ENCODE data around the gene RGS10. TPM values are rescaled to one million over a fixed set of nuclear protein-coding genes. Genes with fewer than 3 reads are reported as not detected.
"Not testable (repeated sequence)": the region's sequence is repeated elsewhere in the genome, so short reads cannot be mapped to it uniquely, and the experiment has no call there.

RGS10 gene
- total RNA-seq, 1 donor from 2014 or later = 10.5 TPM

DNA sequence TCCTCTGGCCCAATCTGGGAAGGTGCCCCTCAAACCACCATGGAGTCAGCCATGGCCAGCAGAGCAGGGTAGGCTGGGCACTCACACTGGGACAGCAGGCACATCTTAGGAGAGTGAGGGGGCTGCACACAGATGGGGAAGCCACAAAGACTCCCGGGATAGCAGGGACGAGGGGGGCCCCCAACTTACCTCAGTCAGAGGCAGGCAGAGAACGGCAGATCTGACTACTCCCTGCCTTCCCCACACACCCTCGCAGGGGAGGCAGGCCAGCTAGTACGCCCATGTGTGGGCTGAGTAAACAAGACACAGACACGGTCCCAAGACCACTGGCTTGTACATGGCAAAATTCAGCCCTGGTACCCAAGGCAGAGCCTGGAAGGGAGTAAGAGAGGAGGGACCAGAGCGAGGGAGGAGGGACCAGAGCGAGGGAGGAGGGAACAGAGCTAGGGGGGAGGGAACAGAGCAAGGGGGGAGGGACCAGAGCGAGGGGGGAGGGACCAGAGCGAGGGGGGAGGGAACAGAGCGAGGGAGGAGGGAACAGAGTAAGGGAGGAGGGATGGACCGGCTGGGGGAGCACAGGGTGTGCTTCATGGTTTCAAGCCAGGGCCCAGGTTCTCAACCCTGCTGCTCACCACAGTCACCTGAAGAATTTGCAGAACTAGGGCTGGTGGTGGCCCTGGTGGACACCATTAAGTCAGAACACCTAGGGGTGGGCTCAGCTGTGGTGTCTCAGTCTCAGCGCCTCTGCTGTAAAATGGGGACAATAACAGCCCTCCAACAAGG is 73.8 kb downstream of the RGS10 start:
- DNase-seq = no peak

DNA sequence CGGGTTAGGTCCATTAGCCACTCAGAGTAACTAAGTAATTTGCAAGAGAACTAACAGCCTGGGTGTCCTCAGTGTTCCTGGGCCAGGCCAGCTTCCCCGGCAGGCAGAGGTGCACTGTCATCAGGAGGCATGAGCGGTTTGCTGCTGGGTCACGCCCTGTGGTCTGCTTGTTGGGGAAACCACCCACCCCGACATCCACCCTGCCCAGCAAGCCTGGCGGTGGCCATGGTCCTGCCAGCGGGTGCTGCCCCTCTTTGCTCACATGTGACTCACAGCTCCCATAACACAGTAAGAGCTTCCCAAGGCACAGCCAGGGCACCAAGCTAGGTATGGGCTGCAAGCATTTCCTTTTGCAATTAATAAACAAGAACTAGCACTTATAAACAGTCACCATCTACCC is 75.9 kb downstream of the RGS10 start:
- DNase-seq = no peak

DNA sequence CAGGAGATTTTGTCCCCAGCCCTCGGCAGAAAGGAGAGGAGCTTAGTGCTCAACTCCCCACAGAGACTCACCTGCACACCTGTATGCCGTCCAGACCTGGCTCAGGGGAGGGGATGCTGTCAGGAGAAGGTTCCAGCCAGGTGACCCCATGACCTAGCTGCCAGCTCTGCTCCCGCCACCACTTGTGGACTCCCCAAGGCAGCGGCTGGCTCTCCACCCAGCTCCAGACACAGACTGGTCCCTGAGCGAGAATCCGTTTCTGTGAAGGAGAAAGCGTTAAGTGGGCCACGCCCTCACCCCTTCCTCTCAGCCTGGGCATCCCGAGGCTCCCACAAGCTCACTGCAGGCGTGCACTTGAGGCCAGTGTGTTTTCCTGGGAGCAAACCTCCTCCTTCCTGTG is 76.4 kb downstream of the RGS10 start:
- no peak for DNase-seq

DNA sequence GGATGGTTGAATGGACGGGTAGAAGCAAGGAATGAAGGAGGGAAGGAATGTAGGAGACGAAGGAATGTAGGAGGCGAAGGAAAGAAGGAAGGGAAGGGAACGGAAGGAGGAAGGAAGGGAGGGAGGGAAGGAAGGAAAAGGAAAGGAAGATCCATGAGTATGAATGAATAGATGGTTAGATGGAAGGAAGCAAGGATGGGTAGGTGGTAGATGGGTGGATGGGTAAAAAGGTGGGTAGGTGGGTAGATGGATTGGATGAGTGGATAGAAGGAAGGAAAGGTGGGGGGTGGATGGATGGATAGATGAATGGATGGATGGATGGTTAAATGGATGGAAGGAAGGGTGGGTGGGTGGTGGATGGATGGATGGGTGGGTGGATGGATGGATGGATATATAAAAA is 77.4 kb downstream of the RGS10 start:
- DNase-seq = no peak

DNA sequence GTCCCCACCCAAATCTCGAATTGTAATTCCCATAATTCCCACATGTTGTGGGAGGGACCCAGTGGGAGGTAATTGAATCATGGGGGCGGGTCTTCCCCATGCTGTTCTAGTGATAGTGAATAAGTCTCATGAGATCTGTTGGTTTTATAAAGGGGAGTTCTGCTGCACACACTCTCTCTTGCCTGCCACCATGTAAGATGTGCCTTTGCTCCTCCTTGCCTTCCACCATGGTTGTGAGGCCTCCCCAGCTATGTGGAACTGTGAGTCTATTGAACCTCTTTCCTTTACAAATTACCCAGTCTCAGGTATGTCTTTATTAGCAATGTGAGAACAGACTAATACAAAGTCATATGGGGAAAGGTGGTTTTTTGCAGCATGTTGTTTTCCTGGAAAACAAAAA is 79.3 kb downstream of the RGS10 start:
- DNase-seq = not testable (repeated sequence)

DNA sequence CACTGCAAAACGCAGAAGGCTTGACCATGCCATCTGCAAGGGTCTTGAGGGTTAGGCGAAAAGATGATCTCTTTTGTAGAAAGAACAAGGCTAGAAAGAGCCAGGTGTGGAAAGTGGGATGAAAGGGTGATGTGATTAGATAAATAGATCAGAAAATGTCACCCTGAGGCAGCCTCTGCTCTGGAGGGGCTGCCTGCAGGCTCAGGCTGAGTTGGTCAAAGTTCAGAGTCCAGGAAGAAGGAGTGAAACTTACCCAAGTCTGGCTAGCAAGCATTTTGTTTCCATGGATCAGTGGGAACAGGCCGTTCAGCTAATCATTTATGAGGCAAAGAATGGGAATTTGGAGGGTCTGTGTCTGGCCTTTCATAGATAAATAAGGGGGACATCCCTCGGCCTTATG is 79.7 kb downstream of the RGS10 start:
- no peak for DNase-seq

DNA sequence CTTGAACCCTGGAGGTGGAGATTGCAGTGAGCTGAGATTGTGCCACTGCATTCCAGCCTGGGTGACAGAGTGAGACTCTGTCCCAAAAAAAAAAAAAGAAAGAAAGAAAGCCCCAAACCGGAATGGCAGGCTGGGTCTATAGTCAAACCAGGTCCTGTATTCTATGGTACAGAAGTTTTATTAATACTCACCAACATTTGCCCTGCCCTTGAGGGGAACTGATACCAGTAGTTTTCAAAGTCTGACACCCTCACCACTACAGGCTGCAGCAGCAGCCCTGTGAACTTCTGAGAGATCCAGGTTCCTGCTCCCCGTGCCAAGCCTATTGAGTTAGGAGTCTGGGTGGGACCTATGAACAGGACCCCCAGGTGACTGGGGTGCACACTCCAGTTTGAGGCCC is 80.6 kb downstream of the RGS10 start:
- no peak for DNase-seq

DNA sequence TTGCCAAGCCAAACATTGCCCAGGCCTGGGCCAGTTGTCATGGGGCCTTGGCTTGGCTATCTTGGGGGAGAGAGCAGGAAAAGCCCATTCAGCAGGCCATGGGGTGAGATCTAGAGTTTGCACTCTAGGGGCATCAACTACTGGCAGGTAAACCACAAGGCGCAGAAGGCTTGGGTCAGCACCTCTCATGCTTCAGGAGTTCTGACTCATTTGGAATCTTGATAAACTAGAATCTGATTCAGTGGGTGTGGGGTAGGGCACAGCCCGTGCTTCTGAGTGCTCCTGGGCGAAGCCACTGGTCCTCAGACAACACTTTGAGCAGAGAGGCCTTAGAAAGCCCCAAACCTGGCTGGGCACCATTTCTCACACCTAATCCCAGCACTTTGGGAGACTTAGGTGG is 81.1 kb downstream of the RGS10 start:
- no peak for DNase-seq

DNA sequence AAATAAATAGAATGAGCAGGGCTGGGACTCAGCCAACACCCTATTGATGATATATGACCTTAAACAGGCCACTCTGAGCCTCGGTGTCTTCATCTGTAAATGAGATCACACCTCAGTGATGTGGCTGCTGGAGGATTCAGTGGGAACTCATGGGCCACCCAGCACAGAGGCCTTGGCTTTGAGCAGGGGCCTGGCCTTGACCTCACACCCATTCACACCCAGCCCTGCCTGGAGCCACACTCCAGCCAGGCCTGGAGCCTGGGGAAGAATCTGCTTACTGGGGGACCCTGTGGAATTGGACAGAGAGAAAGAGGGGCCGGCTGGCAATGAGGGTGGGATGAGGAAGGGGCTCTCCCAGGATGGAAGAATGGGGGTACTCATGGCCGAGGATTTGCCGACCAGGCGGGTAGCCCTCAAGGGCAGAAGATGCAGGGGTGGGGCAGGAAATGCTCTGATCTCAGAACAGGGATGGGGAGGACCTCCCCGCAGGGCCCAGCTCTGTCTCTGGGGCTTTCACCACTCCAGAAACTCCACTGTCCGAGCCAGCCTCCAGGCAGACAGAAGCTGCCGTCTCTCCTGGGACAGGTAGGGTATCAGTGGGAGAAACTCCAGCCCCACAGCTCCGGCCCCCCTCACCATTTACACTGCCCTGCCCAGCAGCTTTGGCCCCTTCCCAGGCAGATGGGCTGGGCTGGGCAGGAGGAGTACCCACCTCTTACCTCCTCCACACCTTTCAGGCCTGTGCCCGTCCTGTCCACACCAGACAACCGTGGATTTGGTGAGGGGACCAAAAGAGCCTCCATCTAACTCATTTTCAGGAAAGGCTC is 81.9 kb downstream of the RGS10 start:
- DNase-seq = no peak

DNA sequence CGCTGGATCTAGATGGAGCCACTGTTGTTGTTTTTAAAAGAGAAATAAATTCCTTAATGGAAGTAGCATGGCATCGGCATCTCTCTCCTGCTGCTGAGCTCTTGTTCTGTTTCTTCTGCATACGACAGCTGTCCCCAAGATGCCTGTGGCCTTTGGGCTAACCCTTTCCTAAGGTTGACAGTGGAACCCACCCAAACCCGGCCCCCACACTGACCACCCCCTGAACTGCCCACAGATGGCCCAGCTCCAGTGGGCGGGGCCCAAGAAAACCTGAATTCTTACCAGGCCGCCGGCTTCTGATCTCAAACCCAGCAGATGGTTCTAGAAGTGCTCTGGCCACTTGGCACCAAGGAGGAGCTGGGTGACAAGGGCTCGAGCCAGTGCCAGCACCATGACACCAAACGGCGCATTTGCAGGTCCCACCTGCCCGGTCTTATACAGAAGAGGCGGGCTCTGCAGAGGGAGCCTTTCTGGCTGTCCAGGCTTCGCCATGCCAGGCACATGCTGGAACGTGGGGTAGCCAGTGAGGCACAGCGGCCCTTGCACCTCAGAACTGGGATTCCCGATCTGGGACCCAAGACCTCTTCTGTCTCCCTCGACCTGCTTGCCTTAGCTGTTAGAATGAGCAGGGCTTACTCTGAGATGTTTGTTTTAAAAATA is 82.7 kb downstream of the RGS10 start:
- DNase-seq = no peak

DNA sequence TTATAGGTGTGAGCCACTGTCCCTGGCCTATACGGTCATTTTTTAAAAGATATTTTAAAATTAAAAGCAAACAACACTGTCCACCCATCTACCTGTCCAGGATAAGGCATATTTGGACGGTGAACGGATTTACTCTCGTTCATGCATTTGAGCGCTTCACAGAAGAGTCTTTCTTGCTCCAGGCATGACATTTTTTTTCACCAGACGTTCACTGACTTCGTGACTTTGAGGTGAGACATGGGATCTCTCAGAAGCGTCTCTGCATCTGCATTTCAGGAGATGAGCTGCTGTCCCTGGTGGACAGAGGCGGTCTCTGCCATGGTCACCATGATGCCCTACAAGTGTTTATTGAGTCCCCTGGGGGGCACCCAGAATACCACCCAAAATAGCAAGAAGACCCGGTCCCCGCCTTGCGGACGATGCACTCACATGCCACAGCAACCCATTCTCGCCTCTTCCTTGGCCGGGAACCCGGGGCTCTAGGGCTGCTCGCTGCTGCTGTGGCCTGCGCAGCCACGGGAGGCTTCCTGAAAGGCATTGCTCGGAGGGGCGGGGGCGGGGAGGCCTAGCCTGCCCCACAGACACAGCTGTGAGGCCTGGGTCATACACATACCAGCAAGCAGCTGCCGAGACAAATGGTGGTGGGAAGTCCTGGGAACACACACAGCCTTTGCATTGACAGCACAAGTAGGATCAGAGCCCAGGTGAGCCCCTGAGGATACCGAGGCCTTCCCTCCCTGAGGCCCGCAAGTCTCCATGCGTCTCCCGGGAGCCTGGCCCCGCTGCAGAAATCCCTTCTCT is 84.4 kb downstream of the RGS10 start:
- DNase-seq = no peak

DNA sequence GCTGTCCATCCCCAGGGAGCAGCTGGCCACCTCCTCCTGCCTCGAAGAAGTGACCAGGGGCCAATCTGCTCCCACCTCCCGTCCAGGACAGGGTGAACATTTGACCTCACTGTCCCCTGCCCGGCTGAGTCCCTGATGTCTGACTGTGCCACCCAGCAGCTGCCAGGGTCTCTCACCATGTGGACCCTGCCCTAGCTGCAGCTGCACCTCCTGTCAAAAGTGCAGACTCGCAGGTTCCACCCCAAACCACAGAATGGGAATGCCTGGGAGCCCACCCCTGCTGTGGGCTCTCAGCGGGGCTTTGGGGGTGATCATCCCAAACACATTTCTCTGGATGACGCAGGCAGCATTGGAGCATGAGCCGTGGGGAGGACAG is 86.1 kb downstream of the RGS10 start:
- no peak for DNase-seq

DNA sequence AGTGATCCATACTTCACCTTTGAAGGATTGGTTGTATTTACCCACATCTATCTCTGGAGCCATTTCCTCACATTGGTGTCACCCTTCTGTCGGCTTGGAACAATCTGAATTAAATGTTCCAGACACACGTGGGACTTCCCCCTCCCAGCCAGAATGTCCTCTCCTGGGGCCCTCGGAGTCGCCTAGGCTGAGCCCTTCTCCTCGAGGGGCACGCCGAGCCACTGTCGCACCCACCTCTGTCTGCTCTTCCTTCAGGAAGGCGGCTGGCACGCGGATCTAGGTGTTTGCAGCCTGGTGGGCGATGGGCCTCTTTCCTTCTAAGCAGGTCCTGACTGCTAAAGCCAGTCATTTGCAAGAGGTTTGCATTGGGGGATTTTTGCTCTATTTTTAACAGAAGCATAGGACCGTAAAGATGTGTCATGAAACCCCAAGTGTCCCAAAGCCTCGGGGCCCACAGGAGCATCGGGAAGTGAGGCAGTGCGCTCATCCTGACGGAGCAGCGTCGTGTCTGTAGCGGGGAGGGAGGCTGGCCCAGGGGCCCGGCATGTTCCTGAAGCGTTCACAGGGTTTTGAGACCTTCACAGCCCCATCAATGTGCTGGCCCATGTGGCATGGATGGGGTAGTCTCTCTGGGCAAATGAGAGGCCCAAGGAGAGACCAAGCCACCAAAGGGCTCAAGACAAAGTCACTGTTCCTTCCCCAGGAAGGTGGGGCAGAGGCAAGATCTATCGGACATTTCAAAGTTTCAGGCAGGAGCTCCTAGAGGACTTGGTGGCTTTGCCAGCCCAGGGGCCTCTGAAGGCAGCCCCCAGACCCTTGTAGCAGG is 86.7 kb downstream of the RGS10 start:
- no peak for DNase-seq

DNA sequence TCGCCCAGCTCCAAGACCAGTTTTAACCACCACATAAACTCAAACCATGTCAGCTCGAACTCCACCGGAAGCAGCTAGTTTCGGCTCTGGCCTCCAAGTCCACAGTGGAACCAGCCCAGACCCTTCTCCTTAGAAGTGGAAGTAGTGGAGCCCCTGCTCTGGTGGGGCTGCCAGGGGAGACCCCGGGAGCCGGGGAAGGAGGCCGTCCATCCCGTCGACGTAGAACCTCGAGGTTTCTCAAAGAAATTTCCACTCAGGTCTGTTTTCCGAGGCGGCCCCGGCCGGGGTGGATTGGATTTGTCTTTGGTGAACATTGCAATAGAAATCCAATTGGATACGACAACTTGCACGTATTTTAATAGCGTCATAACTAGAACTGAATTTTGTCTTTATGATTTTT is 87.5 kb downstream of the RGS10 start:
- no peak for DNase-seq

DNA sequence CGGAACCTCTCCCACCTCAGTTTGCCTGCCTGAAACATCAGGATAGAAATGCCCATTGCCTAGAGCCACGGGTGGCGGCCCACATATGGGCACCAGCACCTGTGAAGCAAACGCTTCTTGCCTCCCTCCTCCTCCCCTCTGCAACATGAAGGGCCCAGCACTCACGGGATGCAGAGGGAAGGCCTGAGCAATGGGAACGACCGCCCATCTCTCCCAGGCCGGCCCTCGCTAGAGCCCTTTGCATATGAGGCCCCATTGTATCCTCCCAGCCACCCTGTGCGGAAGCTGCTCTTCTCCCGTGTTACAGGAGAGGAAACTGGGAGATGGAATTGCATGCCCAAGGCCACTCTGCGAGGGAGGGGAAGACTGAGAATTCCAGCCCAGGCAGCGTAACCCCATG is 88.2 kb downstream of the RGS10 start:
- no peak for DNase-seq

DNA sequence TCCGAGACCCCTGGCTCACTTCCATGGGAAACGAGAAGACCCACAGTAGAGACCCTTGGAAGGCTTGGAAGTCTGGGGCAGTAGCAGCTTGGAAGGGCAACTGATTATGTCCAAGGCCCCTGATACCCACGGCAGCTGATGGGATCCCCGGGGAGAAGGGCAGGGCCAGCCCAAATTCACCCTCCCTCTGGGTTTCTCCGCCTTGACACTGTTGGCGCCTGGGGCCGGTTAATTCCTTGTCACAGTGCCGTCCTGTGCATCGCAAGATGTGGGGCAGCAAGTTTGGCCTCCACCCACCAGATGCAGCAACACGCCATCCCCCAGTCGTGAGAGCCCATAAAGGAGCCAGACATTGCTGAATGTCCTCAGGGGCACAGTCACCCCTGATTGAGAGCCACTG is 89.2 kb downstream of the RGS10 start:
- no peak for DNase-seq

DNA sequence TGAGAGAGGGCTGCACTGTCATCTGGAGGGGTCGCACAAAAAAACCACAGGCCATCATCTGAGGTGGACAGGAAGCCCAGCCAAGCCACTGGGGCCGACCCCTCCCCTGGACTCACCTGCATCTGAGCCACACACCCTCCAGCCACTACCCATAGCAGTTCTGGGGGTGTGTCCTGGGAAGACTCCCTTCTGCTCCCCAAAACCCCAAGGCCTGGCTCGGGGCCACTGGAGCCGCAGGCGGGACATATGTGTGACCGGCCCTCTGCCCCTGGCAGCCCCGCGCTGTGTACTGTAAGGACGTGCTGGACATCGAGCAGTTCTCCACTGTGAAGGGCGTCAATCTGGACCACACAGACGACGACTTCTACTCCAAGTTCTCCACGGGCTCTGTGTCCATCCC is 90.1 kb downstream of the RGS10 start:
- no peak for DNase-seq

DNA sequence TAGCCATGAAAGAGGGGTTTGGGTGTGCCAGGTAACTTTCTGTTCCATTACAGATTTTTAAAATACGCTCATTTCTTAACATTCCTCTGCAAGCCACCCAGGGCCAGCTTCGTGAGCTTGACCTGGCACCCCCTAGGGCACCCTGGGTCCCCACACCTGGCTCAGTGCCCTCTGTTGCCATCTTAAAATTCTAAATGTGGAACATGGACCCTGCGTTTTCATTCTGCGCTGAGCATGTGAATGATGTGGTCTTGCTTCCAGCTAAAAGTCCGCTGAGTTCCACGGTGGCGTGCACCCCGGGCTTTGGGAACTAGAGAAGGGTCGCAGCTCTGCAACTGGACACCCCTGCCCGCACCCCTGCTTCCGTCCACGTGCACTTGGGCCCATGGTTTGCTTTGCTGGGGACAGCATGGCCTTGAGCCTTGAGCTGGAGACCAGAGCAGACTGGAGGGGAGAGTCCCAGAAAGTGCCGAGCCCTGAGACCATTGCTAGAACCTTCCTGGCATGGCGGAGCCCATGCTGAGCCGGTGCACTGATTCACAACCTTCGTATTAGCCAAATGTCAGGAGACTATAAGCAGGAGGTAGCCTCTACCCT is 91.1 kb downstream of the RGS10 start:
- no peak for DNase-seq

DNA sequence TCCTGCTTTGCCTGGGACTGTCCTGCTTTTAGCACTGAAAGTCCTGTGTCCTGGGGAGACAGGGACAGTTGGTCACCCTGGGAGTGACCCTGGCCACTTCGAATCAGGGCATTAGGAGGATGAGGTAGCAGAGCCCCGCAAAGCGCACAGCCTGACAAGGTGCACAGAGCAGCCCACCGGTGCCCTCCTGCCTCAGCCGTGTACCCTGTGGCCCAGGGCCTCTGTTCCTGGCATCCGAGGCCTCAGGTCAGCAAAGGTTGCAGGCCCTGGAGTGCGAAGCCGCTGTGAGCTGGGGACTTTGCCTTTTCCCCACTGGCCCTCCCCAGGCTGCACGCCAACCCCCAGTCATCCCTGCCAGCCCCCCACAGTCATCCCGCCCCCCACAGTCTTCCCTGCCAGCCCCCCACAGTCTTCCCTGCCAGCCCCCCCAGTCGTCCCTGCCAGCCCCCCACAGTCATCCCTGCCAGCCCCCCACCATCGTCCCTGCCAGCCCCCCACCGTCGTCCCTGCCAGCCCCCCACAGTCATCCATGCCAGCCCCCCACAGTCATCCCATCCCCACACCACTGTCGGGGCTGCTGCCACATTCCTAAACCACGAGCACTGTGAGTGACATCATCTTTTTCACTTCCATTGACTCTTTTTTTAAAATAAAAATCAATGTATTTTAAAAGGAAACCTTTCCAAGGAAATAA is 91.8 kb downstream of the RGS10 start:
- DNase-seq = no peak
